HEK293 (cell line): ENCODE results near the gene LIME1.
"Not testable (repeated sequence)": the region's sequence is repeated elsewhere in the genome, so short reads cannot be mapped to it uniquely, and the experiment has no call there.

Source experiments
- CTCF ChIP-seq: fragments of 450-650 bp; formaldehyde crosslinking; IDR thresholded peaks from 2 replicates; pipeline ENCODE4 v1.5.1; 2016; ENCODE audit warnings: missing biosample characterization, missing genetic modification characterization
- ZNF37A ChIP-seq: fragments of 450-650 bp; IDR thresholded peaks from 2 replicates; pipeline ENCODE4 v1.5.1; 2018; ENCODE audit warnings: missing biosample characterization, missing genetic modification characterization

DNA sequence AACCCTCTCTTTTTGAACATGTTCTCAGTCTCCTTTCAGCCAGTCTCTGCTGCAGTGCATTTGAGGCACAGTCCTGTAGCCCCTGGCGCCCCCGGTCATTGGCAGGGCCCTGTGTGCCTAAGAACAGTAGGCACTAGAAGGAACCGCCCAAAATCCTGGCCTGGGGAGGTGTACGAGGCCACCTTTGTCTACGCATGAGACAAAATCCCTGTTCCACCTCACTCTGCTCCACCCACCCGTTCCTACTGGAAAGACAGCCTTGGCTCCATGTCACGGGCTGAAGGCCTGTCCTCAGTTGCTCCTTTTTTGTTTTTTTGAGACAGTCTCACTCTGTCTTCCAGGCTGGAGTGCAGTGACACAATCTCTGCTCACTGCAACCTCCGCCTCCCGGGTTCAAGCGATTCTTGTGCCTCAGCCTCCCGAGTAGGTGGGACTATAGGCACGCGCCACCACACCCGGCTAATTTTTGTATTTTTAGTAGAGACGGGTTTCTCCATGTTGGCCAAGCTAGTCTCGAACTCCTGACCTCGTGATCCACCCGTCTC is 6.2 kb upstream of the LIME1 start:
- not testable (repeated sequence) for TF ChIP-seq CTCF, ZNF37A (tag by site-specific recombination)
